HG02970 (cell line): ENCODE results near the gene KLF9.

Experiments
- ATAC-seq: cut with Tn5 transposase; IDR thresholded peaks from one replicate; pipeline ENCODE4 v1.9.1; 2021; ENCODE audit warnings: mild to moderate bottlenecking, moderate library complexity, moderate number of reproducible peaks; ENCODE audit not compliant: unreplicated experiment, low FRiP score

The KLF9 gene

DNA sequence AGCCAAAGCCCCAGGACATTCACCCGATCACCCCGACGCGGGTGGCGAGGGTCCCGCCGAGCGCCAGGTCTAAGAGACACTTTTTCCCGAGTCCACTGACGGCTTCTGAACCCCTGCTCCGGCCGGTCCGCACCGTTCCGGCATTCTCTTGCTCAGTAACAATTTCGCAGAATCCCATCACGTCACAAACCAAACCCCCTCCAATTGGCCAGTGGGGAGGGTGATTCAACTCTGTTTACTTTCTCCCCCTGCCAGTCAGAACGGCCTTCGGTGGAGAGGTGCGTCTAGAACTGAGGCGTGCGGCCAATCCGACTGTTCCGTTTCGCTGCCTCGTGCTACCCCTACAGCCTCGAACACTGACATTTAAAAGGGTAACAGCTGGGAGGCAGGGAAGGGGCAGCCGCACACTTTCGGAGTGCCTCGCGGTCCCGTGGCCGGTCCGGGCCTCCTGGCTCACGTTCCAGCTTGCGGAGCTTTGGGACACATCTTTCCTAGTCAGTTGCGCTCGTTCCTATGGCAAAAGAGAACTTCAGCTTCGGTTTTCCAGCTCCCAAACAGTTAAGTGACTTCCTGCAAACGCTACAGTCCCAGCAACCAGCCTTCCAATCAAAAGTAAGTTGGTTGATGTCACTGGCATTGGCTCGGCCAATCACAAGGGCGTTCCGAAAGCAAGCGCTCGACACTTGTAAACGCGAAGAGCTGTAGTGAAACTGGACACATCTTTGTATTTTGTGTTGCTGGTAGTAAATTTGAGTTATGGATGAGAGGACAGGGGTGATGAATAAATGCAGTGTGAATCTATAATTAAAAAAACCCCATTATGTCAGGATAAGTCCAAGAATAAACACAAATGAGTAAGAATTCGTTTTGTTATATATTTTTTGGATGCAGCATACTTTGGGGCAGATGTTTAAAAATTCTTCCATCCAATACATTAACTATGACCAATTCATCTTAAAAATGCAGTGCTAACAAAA lies at the start of gene KLF9:
Gene KLF9 (minus strand): TSS at position 859 of the 977 bp plus-strand sequence. CDS start 1,294 bp downstream, outside the sequence.
- peak; percentile 73 for ATAC-seq

DNA sequence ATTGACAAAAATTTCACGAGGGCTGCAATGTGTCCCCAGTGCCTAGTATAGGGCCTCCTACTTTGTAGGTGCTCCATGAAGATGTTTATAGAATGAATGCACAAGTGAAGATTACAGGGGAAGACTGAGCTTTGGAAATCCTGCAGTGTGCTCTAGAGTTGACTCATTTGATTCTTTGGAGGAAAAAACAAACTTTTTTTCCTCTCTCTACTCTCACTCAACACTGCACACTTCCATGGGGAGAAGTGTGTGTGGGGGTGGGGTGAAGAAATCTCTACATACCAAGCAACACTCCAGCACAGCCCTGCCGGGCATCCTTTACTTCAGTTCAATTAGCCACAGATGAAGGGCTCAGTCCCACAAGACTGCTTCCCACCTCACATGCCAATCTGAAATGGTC lies 49.4 kb upstream of the KLF9 start:
- no peak for ATAC-seq

DNA sequence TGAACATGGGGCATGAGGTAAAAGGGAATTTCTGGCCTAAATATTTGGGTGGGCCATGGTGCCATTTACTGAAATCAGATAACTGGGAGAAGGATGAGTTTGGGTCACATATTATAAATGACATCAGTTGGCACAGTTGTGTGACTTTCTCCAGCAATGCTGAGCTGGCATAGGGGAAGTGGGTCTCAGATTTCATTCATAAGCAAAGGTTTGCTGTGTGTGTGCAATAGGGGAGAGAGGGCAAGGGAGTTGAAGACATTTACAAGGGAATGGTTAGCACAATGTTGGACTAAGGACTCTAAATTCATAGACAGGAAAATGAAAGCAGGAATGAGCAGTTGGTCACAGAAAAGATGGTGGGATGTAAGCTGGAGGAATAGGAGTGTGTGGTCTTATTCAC lies 47.8 kb upstream of the KLF9 start:
- ATAC-seq: no peak

DNA sequence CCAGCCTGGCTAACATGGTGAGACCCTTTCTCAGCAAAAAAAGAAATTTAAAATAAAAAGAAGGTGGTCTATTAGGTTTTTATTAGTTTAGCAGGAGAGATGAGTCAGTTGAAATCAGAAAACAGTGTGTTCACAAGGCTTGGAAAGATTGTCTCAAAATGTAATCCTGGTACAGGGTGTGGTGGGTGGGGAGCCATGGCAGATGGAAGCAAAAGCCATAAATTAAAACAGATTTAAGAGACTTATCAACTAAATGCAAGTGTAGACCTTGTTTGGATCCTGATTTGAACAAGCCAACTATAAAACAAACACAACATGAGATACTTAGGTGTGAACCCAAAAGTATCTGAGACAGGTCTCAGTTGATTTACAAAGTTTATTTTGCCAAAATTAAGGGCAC lies 42.8 kb upstream of the KLF9 start:
- no peak for ATAC-seq

DNA sequence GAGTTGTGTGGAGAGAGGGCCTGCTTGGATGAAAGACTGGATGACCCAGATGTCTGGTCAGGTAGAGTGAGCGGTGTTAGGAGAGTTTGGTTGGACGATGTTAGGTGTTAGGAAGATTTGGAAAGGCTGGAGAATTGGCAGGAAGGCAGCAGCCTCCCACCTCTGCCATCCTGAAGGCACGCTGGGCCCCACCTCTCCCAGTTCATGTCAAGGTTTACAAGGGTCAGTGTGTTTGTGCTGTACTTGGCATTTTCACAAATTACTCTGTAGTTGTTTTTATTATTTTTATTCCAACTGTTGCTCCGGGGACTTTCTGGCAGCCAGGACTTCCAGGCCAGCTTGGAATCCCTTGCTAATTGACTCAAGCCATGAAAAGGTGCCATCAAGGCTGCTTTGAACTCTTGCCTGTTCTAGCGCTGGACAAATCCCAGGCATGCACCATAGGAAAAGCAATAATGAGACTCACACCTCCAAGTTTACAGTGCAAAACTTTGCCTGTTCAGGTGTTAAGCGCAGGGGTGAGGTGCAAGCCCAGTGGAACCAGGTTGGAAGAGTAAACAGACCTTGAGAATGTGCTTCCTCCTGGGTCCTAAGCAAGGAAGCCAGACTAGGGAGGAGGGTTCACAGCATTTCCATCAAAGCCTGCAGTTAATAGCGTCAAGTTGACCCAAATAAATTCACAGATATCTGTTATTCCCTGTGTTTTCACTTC lies 41.7 kb upstream of the KLF9 start:
- ATAC-seq: no peak

DNA sequence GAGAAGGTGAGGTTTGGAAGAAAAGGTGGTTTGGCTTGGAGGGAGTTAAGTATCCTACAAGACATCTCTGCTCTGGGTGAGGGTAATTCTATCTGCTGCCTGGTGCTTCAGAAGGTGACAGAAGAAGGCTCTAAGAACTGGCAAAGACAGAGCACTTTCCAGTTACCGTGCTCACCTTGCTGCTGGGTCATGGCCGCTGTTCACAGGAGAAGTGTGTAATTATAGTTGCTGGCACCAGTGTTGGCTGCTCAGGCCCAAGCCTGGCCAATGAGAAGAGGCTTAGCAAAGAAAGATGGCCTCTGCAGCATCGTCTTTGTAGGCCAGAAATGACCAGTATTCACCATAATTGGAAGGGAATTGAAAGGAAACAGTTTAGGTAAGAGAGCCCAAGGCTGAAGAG lies 37.9 kb upstream of the KLF9 start:
- no peak for ATAC-seq

DNA sequence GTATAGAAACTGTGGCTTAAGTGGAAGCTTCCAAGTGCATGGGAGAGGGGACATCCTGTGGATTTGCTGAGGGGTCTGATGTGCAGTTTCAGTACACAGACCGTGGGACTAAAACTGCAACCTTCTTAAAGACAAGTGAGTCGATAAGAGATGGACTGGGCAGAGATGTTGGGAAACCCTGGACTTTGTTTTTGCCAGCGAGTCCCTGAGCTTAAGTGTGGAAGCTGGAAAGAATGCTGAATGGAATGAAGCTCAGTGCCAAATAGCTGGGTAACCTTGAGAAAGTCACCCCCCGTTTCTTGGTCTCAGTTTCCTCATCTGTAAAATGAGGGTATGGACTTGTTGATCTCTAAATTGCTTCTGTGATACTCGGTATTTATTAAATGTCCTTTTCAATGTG lies 37.3 kb upstream of the KLF9 start:
- no peak for ATAC-seq

DNA sequence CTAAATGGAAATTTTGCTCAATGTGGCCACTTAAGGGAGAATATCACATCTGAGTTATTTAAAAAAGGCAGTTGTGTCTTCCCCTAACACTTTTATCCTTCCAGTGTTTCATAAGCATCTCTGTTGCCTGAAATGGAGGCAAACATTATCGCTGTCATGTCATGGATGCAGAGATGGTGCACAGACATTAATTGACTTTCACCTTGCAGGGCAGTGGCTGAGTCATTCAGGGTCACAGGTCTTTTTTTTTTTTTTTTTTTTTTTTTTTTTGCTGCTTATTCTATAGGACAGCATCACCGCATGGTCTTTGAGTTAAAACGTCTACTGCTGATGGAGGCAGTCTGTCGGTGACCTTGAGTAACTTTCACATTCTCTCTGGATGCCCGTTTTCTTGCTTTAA lies 36.3 kb upstream of the KLF9 start:
- ATAC-seq: no peak

DNA sequence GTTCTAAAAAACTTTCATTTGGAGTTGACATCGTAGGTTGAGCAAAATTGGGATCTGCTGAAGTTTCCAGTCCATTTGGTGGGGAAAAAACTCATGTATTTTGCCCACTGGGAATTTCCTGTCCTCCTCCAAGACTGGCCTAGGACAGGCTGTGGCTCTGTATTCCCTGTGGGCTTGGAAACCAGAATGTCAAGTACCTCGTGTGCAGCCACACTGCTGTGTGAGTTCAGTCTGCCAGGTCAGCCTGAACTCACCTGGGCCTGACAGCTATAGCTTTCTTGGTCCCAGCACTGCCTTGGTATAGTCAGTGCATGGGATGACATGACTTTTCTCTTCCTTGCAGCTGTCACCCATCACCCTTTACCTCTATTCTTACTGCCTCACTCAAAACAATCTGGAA lies 35.0 kb upstream of the KLF9 start:
- ATAC-seq: no peak

DNA sequence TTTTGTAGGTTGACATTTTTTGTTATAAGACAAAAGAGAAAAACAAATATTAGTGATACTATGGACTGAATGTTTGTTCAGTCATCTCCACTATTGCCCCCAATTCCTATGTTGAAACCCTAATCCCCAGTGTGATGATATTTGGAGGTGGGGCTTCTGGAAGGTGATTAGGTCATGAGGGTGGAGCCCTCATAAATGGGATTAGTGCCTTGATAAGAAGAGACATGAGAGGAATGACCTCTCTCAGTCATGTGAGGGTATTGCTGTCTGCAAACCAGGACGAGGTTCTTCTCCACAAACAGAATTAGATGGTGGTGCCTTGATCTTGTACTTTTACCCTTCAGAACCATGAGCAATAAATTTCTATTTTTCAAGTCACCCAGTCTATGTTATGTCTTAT lies 34.5 kb upstream of the KLF9 start:
- no peak for ATAC-seq

DNA sequence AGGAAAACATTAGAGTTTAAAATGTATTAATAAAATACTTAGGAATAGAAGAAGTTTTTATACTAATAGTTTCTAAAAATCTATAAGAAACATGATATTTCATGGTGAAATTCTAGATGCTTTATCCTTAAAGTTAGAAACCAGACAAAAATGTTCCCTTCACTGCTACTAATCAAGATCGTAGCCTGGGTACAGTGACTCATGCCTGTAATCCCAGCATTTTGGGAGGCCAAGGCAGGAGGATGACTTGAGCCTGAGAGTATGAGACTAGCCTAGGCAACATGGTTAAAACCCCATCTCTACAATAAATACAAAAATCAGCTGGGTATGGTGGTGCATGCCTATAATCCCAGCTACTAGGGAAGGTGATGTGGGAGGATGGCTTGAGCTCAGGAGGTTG lies 30.4 kb upstream of the KLF9 start:
- no peak for ATAC-seq

DNA sequence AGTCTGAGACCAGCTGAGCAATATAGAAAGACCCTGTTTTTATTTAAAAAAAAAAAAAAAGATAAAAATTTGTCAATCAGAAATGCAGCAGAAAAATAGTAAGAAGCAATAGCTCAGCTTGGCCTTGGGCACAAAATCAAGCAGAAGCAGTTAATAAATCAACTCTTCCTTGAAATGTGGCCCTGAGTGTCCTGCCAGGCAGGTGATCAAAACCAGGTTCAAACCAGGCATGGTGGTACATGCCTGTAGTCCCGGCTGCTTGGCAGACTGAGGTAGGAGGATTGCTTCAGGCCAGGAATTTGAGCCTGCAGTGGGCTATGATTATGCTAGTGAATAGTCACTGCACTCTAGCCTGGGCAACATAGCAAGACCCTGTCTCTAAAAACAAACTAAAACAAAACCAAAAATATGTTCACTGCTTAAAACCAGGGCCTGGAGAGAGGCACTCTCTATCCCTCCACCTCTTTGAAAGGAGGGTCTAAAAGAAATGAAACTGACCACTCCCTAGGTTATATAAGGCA lies 27.9 kb upstream of the KLF9 start:
- no peak for ATAC-seq

DNA sequence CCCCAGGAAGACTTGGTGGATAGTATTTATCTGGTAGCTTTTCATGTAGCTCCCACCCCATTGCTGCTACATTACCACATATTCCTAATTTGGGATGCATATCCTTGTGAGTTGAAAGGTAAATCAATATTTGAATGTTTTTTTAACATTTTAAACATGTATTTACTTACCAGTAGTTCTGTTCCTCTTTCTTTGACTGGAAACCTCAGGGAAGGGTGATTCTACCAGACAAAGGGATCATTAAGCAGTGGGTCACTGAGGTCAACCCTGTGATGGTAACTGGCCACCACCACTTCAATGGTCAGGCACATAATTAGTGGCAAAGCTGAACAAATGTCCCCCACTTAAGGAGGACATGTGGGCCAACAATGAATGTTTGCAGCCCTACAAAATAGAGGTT lies 27.2 kb upstream of the KLF9 start:
- ATAC-seq: no peak

DNA sequence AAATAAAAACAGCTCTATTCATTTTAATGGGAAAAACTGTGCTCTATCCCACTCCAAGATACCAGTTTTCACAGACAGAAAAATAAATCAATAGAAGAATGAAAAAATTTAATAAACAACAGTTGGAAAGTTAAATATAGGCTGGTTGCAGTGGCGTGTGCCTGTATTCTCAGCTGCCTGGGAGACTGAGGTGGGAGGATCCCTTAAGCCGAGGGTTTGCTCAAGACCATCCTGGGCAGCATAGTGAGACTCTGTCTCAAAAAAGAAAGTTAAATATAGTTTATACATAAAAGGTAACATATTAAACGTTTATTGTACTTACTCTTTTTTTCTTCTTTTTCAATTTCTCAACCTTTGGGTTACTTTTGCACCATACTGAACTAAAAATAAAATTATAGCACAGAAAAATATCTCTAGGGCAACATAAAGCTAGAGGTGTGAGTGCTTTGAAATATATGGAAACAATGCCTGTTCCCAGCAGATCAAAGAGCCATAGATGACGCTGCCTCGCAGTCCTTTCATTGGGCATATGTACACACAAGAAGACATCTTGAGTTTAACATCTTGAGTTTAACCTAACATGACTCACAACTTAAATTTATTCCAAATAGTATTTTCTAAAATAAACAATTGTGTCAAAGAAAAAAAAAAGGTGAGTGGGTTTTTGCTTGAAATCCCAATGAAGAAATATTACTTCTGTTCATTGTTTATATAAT lies 25.7 kb upstream of the KLF9 start:
- ATAC-seq: no peak

DNA sequence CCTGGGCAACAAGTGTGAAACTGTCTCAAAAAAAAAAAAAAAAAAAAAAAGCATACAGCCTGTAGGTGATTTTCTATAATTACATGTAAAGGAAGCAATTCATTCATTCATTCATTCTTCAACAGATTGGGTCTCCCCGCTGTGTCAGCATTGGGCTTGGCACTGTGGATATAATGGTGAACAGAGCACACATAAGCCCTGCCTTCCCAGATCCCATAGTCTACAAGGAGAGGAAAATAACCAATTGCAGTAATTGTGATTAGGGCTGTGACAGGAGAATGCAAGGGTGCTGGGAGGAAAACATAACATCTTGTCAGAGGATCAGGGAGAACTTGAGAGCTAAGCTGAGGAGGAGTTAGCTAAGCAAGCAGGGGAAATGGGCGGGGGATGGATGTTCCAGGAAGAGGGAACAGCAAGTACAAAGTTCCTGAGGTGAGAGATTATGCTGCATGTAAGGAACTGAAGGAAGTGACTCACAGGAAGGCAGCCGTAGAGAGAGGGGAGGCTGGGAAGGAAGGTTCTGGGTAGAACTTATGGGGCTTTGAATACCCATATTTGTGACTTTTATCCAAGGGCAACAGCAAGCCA lies 24.0 kb upstream of the KLF9 start:
- ATAC-seq: no peak

DNA sequence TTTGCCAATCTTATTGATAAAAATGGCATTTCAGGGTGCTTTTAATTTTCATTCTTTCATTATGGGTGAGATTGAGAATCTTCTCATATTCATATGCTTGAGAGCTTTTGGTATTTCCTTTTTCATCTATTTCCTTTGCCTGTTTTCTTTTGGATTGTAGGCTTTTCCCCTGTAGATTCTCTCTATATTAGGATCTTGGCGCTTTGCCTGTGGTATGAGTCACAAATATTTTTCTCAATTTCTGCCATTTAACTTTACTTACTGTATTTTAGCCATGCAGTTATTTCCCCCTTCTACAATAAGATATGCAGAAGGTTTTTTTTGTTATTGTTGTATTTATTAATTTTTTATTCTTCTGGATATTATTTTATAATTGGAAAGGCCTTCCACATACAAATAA lies 21.5 kb upstream of the KLF9 start:
- no peak for ATAC-seq

DNA sequence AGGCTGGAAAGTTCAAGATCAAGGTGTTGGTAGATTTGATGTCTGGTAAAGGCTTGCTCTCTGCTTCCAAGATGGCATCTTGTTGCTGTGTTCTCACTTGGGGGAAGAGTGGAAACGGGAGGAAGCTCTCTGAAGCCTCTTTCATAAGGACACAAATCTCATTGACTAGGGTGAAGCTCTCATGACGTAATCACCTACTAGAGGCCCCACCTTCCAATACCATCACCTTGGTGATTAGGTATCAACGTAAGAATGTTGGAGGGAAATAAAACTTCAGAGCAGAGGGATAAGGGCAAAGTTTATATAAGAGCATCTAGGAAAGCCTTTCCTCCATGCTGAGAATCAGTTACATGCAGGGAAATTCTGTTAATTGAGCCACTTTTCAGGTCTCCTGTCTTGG lies 15.4 kb upstream of the KLF9 start:
- ATAC-seq: no peak

DNA sequence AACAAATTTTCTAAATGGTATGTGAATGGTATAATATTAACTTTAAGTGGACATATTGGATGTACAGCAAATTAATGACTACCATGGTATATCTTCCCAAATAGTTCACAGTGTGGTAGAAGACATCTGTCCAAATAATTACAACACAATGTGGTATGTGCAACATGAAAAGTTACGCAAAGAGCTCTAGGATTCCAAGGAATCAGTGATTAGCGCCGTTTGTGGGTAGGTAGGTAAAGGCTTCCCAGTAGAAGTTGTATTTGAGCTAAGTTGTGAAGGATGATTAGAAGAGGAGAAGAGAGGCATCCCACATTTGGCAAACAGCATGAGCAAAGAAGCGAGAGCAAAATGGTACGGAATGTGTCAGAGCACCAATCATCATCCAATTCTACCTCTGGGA lies 14.3 kb upstream of the KLF9 start:
- no peak for ATAC-seq

DNA sequence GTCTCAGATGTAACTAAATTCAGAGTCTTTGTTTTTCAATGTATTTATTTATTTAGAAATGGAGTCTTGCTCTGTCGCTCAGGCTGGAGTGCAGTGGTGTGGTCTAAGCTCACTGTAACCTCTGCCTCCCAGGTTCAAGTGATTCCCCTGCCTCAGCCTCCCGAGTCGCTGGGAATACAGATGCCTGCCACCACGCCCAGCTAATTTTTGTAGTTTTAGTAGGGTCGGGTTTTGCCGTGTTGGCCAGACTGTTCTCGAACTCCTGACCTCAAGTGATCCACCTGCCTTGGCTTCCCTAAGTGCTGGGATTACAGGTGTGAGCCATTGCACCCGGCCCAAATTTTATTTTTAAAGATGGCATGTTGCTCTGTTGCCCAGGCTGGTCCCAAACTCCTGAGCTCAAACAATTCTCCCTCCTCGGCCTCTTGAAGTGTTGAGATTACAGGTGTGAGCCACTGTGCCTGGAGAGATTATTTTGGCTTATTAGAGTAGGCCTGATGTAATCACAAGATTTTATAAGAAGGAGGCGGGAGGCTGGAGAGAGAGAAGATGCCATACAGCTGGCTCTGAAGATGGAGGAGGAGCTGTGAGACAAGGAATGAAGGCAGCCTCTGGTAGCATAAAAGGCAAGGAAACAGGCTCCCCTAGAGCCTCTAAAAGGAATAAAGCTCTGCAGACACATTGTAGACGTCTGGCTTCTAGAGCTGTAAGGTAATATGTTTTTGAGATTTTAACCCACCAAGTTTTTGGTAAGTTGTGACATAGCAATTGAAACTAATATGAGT lies 12.9 kb upstream of the KLF9 start:
- ATAC-seq: no peak

DNA sequence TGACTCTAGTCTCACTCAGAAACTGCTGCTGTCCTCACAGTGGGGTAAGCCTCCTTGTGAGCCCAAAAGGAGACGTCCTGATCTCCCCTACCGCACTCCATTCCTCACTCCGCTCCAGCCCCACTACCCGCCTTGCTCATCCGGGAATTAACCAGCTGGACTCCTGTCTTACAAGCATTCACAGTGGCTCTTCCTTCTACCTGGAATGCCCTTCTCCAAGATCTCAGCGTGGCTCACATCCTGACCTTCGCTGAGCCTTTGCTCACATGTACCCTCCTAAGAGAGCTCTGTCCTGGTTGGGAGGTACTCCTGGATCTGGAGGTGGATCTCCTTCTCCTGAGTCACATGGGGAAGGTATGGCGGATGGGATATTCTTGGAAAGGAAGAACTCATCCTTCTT lies 10.7 kb upstream of the KLF9 start:
- ATAC-seq: no peak
